Prostate gland (tissue), 2 donors: ENCODE measurements around the gene SPPL3.

ENCODE experiments used
- POLR2A ChIP-seq: fragments of 450-650 bp; IDR thresholded peaks from one replicate; pipeline ENCODE4 v1.6.1; 2016; ENCODE audit warnings: antibody characterized with exemption, mild to moderate bottlenecking
- TF ChIP-seq, protein P1 (sequence below), 4 experiments: fragments of 200-600 bp in 2 of 4; fragments of 450-650 bp in 2 of 4; sonication (generic) in 2 of 4; IDR thresholded peaks; 1 replicate in 3 of 4; 2 replicates in 1 of 4; pipeline ENCODE4 v1.5.1; 2016 to 2019; ENCODE audit warnings: antibody characterized with exemption in 4 of 4, mild to moderate bottlenecking in 2 of 4, moderate library complexity in 2 of 4

DNA sequence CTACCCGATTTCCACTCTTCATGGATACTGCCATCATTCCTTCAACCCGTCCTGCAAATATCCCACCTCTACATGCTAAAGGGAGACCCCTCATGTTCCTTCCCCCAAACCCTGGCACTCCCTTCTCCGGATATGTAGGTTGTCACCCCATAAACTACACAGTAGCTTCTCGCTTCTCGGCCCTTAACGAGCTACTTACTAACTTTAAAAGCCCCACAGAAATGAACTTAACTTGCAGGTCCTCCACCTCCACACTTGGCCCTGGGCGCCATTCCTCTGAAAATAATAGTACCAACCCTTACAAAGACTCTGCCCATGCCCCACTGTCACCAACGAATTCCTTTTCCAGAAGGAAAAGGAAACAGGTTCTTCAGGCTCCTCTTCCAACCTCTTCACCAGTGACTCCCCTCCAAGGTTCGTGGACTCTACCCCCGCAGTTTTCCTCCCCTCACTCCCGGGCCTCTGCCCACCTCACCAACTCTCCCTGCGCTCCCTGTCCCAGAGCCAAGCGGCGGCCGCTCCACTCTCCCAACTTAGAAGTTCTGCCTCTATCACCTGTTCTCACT is 1.2 kb downstream of the SPPL3 start:
- no peak for TF ChIP-seq POLR2A
- TF ChIP-seq, protein P1, sequence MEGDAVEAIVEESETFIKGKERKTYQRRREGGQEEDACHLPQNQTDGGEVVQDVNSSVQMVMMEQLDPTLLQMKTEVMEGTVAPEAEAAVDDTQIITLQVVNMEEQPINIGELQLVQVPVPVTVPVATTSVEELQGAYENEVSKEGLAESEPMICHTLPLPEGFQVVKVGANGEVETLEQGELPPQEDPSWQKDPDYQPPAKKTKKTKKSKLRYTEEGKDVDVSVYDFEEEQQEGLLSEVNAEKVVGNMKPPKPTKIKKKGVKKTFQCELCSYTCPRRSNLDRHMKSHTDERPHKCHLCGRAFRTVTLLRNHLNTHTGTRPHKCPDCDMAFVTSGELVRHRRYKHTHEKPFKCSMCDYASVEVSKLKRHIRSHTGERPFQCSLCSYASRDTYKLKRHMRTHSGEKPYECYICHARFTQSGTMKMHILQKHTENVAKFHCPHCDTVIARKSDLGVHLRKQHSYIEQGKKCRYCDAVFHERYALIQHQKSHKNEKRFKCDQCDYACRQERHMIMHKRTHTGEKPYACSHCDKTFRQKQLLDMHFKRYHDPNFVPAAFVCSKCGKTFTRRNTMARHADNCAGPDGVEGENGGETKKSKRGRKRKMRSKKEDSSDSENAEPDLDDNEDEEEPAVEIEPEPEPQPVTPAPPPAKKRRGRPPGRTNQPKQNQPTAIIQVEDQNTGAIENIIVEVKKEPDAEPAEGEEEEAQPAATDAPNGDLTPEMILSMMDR (IDR thresholded peaks at IDR 0.05), result no peak
